Stimulated activated CD4-positive, alpha-beta T cell treated with anti-CD3 and anti-CD28 coated beads, Interleukin-1b, Interleukin-23, amount 100 ng/mL, for 1 hour (primary cell): ENCODE measurements around the gene PMIS2.

Experiments used
- DNase-seq, 2 donors: peaks; one replicate each; pipeline ENCODE4 v3.0.0-alpha.2; 2020; ENCODE audit warnings: low read depth in 2 of 2

PMIS2 gene

DNA sequence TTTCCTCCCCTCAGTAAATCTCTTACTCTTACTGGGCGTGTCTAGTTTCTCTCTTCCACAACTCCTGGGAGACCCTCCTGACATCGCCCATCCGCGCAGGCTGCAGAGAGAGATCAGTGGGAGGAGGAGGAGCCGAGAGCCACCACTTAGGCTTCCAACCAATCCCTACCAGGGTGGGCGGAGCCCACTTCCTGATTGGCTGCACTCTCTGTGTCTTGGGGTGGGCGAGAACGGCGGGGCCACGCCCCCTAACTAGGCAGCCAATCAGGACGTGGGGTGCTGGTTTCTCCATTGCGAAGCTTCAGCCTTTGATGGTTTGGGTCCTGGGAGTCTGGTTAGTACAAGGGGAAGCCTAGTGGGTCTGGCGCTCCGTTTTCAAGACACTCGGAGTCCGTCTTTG is at the start of gene PMIS2:
TSS of gene PMIS2 (plus strand) at position 326 of the 400 bp plus-strand sequence. CDS start 87 bp downstream, outside the sequence.
- no peak for DNase-seq

GRCh38 chr19:35539314-35539713 is 46.7 kb upstream of the PMIS2 start:
- DNase-seq = no peak

GRCh38 chr19:35539850-35540249 is 46.1 kb upstream of the PMIS2 start:
- DNase-seq = no peak

DNA sequence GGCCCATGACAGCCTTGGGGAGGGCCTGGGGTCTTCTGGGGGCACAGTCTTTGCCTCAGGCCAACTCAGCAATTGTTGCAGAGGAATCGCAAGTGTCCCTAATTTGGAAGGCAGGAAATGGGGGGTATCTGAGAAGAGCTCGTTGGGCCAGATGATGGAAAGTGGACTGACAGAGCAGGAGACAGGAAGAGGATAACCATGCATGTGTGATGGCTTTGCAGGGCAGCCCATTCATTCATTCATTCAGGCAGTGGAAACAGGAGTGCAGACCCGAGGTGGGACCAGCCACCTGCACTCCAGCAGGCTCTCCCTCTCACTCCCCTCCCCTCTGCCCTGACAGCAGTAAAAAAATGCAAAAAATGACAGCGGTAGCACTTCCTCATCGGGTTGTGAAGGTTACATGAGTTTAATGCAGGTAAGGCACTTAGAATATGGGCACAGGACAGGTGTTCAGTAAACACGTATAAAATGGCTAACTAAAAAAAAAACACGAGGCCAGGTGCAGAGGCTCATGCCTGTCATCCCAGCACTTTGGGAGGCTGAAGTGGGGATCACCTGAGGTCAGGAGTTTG is 45.5 kb upstream of the PMIS2 start:
- DNase-seq = no peak

DNA sequence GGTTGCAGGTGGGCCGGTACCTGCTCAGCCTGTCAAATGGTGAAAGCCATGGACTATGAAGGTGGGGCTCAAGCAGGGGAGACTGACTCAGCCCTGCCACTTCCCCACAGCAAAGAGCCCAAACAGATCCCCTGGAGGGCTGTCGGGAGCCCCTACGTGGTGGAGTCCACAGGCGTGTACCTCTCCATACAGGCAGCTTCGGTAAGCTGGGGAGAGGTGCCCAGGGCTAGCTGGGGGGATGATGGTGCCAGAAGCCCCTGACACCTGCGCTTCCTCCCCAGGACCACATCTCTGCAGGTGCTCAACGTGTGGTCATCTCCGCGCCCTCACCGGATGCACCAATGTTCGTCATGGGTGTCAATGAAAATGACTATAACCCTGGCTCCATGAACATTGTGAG is 43.8 kb upstream of the PMIS2 start:
- DNase-seq = no peak

GRCh38 chr19:35543280-35544109 is 42.5 kb upstream of the PMIS2 start:
- DNase-seq = no peak

DNA sequence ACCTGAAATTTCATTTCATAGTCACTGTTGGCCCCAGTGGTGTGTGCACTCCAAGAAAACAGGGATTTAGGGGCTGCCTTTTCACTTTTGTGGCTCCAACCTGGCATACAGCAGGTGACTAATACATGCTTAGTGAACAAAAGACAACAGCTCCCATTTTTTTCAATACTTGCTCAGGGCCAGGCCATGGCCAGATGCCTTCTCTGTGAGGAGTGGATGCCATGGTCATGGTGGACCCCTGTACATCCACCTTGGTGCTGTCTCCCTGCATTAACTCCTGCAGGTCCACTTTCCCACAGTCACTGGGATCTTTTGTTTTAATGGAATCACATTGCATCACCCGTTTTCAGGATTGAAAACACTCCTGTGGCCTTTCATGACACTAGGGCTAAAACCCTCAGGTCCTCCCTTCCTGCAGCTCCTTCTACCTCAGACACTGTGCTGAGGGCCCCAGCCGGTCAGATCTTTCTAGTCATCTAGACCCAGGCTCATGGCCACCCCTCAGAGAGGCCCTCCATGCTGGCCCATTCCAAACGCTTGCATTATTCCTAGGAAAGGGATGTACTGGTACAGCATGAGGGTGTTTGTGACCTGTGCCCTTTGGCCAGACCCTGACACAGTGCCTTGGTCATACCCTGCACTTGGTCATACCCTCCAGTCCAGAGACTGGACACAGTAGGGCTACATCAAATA is 41.7 kb upstream of the PMIS2 start:
- DNase-seq = no peak

DNA sequence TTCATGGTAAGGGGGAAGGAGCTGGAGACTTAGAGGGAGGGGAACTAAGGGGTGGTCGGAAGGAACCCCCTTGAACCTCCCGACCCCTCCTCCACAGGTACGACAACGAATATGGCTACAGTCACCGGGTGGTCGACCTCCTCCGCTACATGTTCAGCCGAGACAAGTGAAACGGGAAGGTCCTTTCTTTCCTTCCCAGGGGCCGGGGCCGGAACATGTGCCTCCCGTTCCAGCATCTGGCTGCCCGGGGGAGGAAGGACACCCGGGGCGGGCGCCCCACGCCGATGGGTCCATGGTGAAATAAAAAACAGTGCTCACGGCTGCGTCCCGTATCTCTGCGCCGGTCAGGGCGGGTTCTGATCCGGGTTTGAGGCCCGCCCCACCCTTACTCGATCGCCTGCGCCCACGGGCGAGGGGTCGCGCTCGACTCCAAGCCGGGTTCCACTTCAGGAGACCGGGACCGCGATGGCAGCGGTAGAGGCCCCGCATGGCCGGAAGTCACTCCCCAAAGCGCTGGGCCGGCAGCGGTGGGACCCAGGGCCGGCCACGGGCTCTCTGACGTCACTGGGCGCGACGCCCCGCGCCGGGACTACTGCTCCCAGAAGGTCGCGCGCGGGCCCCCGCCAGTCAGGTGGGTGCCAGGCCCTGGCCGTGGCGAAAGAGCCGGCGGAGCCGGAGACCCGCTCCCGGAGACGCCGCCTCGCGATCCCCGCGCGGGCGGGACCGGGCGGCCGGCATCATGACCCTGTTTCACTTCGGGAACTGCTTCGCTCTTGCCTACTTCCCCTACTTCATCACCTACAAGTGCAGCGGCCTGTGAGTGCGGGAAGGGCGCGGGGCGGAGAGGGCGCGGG is 40.7 kb upstream of the PMIS2 start, which contains the start of gene TMEM147:
TSS of gene TMEM147 (plus strand) at position 626 of the 854 bp plus-strand sequence. CDS start at position 740, 114 bp downstream.
- peak; percentile 22 to 64 for DNase-seq

GRCh38 chr19:35545855-35546381 is 40.1 kb upstream of the PMIS2 start:
- DNase-seq = peak in 1 of 2 donors; percentile 40

- no peak for DNase-seq
Observed at GRCh38 chr19:35546532-35546931, 39.4 kb upstream of the PMIS2 start.

DNA sequence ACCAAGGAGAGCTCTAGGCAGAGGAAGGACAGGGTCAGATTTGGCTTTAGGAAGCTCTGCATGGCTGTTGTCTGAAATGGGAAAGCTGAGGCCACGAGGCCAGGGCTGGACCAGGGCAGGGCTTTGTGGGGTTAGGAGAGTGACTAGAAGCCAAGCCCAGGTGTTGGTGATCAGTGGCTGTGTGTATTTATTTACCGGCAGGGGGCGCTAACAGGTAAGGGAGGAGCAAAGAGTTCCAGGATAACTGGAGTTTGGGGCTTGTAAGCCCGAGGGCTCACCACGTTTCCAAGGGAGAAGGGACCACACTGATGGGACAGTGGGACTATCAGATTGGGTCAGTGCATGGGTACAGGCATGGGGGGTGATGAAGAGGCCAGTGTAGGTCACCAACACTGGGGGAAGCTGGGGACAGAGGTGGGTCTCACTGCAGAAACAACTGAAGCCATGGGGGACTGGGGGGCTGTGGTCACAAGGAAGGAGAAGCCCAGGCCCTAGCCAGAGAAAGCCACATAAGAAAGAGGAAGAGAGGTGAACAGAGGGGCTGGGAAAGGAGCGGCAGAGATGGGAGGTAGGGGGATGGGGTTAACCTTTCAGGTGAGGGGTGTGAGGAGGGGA is 36.7 kb upstream of the PMIS2 start:
- DNase-seq = no peak

DNA sequence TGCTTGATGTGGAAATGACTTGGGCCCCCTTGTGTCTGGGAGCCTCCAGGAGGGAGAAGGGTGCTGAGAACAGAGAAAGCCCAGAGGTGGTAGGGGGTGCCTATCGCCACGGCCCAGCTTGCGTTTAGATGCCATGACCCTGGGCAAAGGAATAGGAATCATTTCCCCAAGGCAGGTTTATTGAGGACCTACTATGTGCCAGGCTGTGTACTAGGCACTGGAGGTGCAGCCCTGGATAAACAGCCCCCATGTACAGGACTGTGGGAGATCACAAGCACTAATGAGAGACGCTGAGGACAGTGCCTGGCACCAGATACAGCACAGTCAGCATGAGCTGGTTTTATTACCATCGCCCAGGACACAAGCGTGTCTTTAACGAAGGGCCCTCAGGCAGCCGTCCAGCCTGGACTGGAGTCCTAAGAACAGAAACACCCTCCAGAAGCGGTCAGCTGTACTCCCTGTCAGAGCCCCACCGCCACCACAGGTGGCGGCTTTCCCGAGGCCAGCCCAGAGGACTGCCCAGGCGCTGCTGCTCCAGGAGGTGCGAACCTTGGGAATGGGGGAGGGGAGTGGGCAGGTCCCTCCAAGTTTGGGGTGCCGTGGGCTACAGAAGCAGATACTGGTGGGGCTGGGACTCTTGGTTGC is 36.0 kb upstream of the PMIS2 start:
- no peak for DNase-seq

DNA sequence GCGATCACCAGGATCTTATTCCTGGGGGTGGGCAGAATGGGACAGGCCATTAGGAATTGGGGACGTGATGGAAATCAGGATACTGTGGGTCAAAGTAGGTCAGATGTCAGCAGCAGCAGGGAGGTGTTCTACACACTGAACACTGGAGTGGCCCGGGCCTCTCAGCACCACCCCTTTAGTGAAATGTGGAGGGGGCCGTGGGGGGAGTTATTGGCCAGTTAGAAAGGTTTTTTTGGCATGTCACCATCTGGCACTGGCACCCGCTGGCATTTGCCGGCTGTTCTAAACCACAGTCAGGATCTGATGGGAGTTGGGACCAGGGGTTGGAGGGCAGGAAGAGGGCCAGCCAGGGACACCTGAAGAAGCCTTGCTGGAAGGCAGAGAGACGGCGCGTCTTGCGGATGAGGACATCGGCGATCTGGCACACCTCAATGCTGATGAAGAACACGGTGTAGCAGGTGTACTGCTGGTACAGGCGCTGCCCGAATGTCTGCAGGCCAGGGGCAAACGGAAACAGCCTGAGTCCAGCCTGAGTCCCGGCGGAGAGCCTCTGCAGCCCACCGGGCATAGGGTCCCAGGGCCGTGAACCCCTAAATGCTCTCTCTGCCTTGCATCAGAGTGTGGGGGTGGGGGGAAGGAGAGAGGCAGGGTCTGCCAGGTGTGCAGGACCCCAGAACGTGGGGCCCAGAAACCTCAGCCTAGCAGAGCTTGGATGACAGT is 34.7 kb upstream of the PMIS2 start:
- no peak for DNase-seq

DNA sequence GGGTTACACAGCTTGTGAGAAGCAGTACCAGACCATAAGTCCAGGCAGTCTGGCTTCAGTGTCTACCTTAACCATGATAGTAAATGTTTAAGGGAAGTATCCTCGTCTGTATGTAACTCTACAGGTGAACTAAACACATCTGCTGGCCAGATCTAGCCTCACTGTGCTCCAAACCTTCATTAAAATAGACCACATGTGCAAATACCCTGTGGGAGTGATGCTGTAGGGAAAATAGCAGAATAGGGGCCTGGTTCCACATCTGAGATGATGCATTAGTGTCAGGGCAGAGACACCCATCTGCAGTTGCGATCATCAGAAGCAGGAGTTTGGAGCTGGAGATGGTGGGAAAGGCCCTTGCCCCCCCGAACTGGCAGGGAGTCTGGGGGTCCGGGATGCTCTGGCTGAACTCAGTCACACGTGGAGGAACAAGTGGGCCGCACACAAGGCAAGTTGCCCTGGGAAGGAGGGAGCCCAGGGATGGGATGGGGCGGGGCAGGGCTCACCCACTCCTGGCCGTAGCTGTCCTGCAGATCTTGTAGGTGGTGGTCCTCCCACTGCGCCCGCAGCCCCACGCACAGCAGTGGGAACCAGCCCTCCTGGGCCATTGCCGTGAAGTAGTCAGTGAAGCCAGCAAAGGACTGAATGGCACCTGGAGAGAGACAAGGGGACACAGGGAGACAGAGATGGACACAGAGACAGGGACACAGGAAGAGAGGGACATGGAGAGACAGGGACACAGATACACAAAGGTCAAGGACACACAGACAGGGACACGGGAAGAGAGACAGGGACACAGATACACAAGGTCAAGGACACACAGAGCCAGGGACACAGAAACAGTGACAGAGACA is 33.2 kb upstream of the PMIS2 start:
- DNase-seq = no peak

- DNase-seq = no peak
Observed at GRCh38 chr19:35553385-35554000, 32.5 kb upstream of the PMIS2 start.

- DNase-seq = no peak
Observed at GRCh38 chr19:35554076-35554475, 31.9 kb upstream of the PMIS2 start.

DNA sequence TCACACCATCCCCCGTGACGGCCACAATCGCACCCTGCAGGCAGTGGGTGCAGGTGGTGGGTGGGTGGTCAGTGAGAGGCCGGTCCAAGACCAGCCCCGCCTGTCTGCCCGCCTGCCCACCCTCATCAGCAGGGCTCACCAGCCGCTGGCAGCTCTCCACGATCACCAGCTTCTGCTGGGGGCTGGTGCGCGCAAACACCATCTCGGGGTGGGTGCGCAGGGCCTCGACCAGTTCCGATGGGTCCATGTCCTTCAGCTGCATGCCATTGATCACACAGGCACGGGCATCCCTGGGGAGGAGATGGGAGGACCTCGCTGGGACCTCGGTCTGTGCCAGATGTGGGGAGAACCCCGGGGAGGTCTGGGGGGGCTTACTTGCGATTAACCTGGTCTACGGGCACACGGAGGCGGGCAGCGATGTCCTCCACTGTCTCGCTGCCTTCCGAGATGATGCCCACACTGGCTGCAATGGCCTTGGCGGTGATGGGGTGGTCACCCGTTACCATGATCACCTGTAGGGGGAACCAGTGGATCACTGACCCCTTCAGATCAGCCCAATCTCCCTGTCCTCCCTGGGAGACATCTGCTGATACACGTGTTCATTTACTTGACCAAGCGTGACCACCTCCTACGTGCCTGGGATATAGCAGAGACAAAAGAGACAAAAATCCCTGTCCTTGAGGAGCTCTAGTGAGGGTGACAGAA is 30.5 kb upstream of the PMIS2 start:
- no peak for DNase-seq
